GM23338 (cell line): ENCODE measurements around the gene PIK3CB.

Source experiments
- CREB1 ChIP-seq: fragments of 250-450 bp; sonication (Bioruptor Pico); IDR thresholded peaks from 2 replicates; pipeline ENCODE4 v1.5.0; 2020; ENCODE audit warnings: low read depth, mild to moderate bottlenecking, moderate library complexity
- EZH2 ChIP-seq: fragments of 200-600 bp; sonication (generic); IDR thresholded peaks from one replicate; pipeline ENCODE4 v1.8.0; 2017; ENCODE audit warnings: antibody characterized with exemption, mild to moderate bottlenecking, low read depth; ENCODE audit not compliant: unreplicated experiment
- EZH2phosphoT487 ChIP-seq: fragments of 200-600 bp; sonication (generic); IDR thresholded peaks from one replicate; pipeline ENCODE4 v1.8.1; 2018; ENCODE audit warnings: antibody characterized with exemption; ENCODE audit not compliant: unreplicated experiment
- JUNB ChIP-seq: IDR thresholded peaks from one replicate; pipeline ENCODE4 v1.6.1; 2016; ENCODE audit warnings: antibody characterized with exemption; ENCODE audit not compliant: unreplicated experiment
- POLR2AphosphoS5 ChIP-seq: IDR thresholded peaks from 2 replicates; pipeline ENCODE4 v1.6.1; 2016; ENCODE audit warnings: antibody characterized with exemption, low read depth
- TF ChIP-seq, protein P1 (sequence below), 2 experiments: fragments of 200-600 bp in 1 of 2; sonication (generic) in 1 of 2; conservative IDR thresholded peaks; 2 replicates each; pipeline versions ENCODE4 v1.5.1 to v1.6.1; 2016 to 2017; ENCODE audit warnings: antibody characterized with exemption in 2 of 2, low read depth in 2 of 2, mild to moderate bottlenecking in 2 of 2, moderate library complexity in 1 of 2
- TF ChIP-seq, protein P2 (sequence below): fragments of 250-450 bp; sonication (Bioruptor Pico); IDR thresholded peaks from 2 replicates; pipeline ENCODE4 v1.5.0; 2020; ENCODE audit warnings: mild to moderate bottlenecking, moderate library complexity
- TF ChIP-seq, protein P3 (sequence below): IDR thresholded peaks from one replicate; pipeline ENCODE4 v1.6.1; 2018; ENCODE audit warnings: antibody characterized with exemption; ENCODE audit not compliant: unreplicated experiment

DNA sequence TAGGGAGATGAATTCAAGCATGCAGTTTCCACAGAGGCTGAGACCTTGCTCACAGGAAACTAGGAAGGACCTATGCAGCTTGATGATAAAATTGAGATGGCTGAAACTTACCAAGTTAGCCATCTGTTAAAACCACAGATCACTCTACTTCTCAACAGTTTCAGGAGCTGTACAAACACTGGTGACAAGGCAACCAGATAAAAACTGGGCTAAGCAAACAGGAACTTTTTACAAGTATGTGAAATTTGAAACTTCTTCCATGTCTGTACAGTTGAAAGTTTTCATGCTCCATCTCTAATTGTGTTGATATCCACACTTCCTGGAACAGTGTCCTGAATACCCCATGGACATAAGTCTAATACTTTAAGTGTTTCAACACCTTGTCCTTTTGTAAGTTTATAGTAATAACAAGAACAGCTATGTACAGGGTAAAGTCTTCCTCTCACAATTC, 147.9 kb downstream of the PIK3CB start:
- TF ChIP-seq, protein P1, sequence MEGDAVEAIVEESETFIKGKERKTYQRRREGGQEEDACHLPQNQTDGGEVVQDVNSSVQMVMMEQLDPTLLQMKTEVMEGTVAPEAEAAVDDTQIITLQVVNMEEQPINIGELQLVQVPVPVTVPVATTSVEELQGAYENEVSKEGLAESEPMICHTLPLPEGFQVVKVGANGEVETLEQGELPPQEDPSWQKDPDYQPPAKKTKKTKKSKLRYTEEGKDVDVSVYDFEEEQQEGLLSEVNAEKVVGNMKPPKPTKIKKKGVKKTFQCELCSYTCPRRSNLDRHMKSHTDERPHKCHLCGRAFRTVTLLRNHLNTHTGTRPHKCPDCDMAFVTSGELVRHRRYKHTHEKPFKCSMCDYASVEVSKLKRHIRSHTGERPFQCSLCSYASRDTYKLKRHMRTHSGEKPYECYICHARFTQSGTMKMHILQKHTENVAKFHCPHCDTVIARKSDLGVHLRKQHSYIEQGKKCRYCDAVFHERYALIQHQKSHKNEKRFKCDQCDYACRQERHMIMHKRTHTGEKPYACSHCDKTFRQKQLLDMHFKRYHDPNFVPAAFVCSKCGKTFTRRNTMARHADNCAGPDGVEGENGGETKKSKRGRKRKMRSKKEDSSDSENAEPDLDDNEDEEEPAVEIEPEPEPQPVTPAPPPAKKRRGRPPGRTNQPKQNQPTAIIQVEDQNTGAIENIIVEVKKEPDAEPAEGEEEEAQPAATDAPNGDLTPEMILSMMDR (conservative IDR thresholded peaks at IDR 0.05; ENCODE audit: low read depth in 2 of 2), result no peak
- TF ChIP-seq POLR2AphosphoS5 (no peak), EZH2phosphoT487 (no peak), EZH2 (no peak), CREB1 (CRISPR knock-in tag) (no peak), JUNB (no peak)
- TF ChIP-seq, protein P2, sequence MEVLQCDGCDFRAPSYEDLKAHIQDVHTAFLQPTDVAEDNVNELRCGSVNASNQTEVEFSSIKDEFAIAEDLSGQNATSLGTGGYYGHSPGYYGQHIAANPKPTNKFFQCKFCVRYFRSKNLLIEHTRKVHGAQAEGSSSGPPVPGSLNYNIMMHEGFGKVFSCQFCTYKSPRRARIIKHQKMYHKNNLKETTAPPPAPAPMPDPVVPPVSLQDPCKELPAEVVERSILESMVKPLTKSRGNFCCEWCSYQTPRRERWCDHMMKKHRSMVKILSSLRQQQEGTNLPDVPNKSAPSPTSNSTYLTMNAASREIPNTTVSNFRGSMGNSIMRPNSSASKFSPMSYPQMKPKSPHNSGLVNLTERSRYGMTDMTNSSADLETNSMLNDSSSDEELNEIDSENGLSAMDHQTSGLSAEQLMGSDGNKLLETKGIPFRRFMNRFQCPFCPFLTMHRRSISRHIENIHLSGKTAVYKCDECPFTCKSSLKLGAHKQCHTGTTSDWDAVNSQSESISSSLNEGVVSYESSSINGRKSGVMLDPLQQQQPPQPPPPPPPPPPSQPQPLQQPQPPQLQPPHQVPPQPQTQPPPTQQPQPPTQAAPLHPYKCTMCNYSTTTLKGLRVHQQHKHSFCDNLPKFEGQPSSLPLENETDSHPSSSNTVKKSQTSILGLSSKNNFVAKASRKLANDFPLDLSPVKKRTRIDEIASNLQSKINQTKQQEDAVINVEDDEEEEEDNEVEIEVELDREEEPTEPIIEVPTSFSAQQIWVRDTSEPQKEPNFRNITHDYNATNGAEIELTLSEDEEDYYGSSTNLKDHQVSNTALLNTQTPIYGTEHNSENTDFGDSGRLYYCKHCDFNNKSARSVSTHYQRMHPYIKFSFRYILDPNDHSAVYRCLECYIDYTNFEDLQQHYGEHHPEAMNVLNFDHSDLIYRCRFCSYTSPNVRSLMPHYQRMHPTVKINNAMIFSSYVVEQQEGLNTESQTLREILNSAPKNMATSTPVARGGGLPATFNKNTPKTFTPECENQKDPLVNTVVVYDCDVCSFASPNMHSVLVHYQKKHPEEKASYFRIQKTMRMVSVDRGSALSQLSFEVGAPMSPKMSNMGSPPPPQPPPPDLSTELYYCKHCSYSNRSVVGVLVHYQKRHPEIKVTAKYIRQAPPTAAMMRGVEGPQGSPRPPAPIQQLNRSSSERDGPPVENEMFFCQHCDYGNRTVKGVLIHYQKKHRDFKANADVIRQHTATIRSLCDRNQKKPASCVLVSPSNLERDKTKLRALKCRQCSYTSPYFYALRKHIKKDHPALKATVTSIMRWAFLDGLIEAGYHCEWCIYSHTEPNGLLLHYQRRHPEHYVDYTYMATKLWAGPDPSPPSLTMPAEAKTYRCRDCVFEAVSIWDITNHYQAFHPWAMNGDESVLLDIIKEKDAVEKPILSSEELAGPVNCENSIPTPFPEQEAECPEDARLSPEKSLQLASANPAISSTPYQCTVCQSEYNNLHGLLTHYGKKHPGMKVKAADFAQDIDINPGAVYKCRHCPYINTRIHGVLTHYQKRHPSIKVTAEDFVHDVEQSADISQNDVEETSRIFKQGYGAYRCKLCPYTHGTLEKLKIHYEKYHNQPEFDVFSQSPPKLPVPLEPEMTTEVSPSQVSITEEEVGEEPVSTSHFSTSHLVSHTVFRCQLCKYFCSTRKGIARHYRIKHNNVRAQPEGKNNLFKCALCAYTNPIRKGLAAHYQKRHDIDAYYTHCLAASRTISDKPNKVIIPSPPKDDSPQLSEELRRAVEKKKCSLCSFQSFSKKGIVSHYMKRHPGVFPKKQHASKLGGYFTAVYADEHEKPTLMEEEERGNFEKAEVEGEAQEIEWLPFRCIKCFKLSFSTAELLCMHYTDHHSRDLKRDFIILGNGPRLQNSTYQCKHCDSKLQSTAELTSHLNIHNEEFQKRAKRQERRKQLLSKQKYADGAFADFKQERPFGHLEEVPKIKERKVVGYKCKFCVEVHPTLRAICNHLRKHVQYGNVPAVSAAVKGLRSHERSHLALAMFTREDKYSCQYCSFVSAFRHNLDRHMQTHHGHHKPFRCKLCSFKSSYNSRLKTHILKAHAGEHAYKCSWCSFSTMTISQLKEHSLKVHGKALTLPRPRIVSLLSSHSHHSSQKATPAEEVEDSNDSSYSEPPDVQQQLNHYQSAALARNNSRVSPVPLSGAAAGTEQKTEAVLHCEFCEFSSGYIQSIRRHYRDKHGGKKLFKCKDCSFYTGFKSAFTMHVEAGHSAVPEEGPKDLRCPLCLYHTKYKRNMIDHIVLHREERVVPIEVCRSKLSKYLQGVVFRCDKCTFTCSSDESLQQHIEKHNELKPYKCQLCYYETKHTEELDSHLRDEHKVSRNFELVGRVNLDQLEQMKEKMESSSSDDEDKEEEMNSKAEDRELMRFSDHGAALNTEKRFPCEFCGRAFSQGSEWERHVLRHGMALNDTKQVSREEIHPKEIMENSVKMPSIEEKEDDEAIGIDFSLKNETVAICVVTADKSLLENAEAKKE (CRISPR knock-in tag), result no peak
- TF ChIP-seq, protein P3, sequence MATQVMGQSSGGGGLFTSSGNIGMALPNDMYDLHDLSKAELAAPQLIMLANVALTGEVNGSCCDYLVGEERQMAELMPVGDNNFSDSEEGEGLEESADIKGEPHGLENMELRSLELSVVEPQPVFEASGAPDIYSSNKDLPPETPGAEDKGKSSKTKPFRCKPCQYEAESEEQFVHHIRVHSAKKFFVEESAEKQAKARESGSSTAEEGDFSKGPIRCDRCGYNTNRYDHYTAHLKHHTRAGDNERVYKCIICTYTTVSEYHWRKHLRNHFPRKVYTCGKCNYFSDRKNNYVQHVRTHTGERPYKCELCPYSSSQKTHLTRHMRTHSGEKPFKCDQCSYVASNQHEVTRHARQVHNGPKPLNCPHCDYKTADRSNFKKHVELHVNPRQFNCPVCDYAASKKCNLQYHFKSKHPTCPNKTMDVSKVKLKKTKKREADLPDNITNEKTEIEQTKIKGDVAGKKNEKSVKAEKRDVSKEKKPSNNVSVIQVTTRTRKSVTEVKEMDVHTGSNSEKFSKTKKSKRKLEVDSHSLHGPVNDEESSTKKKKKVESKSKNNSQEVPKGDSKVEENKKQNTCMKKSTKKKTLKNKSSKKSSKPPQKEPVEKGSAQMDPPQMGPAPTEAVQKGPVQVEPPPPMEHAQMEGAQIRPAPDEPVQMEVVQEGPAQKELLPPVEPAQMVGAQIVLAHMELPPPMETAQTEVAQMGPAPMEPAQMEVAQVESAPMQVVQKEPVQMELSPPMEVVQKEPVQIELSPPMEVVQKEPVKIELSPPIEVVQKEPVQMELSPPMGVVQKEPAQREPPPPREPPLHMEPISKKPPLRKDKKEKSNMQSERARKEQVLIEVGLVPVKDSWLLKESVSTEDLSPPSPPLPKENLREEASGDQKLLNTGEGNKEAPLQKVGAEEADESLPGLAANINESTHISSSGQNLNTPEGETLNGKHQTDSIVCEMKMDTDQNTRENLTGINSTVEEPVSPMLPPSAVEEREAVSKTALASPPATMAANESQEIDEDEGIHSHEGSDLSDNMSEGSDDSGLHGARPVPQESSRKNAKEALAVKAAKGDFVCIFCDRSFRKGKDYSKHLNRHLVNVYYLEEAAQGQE, result no peak
